Middle frontal gyrus (tissue), 1 donor: ENCODE data around the gene PBX4.

Experiments
- DNase-seq: peaks from one replicate; pipeline ENCODE4 v3.0.0-alpha.2; 2015; ENCODE audit warnings: low spot score; ENCODE audit errors: extremely low spot score

The PBX4 gene

DNA sequence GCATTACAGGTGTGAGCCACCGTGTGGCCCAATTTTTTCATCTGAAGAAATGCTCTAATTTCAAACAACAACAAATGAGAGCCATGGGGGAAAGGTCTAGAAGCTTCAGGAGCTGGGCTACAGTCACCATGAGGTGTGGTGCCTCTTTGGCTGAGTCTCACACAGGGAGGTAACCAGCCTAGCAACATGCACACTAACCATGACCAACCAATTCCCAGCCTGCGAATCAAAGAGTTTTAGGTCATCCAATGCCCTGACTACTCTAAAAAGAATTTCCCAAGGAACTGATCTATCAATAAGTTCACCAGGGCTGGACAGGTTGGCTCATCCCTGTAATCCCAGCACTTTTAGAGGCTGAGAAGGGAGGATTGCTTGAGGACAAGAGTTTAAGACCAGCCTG is 29.9 kb downstream of the PBX4 start:
- no peak for DNase-seq

DNA sequence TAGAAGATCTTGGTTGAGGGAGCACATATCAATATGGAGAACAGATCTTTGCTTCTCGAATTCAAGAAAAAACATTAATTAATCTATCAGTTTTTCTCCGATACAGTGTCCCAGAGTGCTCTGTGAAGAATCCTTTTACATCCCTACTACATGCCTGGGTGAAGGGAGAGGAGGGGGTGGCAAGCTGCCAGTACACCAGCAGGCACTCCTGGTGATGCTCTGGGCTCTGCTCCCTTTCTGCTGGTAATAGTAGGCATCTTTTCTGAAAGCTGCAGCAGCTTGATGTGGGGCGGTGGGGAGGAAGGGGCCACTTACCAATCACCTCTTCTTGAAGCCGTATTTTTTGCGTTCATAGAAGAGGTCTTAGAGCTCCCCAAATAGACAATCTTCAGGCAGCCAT is 30.7 kb downstream of the PBX4 start:
- DNase-seq = no peak

DNA sequence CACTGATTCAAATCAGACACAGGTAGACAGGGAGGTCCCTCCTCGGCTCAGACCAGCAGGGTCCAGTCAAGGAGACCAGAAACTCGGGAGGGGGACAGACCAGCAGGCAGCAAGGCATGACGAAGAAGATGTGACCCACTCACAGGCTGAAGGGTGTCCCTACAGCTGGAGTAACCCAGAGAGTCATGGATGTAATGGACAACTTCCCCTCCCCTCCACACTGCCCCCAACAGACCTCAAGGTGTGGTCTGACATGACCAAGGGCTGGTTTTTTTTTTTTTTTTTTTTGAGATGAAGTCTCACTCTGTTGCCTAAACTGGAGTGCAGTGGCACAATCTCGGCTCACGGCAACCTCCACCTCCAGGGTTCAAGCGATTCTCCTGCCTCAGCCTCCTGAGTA is 34.1 kb downstream of the PBX4 start:
- DNase-seq = no peak

DNA sequence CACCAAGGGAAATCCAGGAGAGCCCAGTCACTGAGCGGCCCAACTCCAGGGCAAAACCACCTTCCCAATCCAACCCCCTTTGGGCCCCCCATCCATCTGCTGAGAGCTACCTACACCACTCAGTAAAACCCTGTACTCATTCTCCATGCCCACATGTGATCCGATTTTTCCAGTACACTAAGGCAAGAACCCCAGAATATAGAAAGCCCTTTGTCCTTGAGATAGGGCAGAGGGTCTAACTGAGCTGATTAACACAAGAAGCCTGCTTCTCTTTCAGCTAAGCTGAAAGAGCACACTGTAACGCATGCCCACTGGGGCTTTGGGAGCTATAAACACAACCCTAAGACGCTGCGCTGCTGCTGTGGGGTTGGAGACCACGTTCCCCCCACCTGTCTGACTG is 36.0 kb downstream of the PBX4 start:
- no peak for DNase-seq

DNA sequence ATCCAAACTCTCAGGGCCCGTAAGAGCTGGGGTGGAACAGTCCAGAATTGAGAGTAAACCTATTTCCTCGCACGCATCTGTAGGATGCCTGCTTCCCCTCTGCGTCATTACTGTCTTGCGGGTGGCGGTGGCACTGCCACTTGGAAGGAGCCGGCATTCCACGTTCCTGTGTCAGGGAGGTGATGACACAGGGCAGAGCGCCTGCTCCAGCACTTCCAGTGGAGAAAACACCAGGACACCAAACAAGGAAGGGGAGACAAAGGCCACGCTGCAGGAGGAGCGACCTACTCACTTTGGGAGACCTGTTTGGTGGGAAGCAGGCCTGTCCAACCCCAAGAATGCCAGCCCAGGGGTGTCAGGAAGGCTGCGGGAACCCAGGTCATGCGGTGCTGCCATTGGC is 37.1 kb downstream of the PBX4 start:
- no peak for DNase-seq

DNA sequence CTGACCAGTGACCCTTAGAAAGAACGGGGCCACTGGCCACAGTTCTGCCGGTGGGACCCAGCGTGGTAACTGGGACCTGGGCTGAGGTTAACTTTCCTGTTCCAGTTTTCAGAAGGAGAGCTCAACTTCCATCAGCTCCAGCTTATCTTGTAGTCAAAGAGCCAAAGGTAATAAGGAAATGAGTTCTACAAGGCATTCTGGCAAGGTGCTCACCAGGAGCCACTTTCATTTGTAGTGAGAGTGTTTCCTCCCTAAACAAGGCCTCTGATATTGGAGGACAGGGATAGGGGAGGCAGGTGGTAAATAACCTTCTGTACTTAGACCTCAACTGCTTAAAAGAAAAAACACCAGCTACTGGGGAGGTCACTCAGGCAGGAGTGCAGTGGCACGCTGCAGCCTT is 38.1 kb downstream of the PBX4 start:
- no peak for DNase-seq

DNA sequence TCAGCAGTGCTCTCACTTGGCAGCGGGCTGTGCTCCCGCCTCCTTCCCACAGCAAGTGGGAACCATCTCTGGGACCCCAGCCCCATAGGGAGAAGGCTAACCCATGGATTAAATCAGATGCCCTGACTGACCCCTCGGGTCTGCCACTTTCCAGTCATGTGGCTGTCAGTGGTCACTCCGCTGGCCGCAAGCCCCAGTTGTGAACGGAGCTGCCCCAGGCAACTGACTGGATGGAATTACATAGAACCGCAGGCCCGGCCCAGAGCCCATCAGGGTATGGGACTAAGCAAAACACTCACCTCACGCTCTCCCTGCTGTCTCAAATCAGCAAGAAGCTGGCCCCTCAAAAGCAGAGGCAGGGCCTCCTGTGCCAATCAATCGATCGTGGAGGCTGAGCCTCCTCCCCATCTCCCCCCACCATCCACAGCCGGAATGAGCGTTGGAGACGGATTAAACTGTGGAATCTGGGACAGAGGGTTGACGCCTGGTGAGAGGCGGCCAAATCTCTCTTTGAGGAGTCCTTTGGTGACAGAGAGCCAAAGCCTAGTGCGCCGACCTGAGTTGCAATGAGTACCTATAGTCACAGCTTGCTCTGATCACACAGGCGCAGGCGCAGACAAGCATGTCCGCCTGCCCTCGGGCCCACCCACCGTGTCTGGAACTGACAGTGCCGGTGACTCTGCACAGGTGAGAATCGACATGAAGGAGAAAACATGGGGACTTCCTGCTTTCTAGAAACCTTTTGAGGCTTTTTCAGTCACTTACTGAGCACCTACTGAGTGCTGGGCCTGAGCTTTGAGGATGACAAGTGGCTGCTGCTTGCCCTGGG is 38.7 kb downstream of the PBX4 start:
- no peak for DNase-seq

DNA sequence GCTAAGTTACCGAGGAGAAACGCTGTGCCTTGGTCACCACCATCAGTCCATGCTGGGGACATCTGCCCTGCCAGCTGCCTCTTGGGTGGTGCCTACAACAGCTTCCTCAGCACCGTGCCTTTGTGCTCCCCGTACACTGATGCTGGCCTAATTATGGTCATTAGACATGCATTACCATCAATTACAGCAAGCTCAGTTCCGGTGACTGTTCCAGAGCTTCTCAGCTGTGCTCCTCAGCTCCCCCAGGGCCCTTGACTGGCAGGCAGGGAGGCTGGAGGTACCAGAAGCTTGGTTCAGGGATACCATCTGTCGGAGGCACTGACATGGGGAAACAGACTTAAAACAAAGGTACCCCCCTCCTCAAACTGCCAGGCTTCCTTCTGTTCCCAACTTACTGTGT is 40.2 kb downstream of the PBX4 start:
- DNase-seq = no peak

DNA sequence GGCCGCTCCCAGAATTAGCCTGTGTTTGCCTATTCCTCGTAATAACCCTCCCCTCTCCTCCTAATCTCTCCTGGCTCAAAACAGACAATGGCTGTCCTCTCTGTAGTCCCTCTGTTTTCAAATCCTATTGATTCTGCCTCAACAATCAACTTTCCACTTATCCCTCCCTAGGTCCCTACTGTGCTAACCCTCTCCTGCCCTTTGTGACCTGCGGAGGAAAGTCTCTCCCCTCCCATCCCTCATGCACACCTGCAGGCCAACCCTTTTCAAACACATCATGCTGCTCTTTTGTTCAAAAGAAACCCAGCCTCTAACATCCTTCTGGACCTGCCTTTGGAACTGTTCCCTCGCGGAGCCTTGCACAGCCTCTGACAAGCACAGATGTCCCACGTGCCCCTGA is 43.1 kb downstream of the PBX4 start:
- no peak for DNase-seq

DNA sequence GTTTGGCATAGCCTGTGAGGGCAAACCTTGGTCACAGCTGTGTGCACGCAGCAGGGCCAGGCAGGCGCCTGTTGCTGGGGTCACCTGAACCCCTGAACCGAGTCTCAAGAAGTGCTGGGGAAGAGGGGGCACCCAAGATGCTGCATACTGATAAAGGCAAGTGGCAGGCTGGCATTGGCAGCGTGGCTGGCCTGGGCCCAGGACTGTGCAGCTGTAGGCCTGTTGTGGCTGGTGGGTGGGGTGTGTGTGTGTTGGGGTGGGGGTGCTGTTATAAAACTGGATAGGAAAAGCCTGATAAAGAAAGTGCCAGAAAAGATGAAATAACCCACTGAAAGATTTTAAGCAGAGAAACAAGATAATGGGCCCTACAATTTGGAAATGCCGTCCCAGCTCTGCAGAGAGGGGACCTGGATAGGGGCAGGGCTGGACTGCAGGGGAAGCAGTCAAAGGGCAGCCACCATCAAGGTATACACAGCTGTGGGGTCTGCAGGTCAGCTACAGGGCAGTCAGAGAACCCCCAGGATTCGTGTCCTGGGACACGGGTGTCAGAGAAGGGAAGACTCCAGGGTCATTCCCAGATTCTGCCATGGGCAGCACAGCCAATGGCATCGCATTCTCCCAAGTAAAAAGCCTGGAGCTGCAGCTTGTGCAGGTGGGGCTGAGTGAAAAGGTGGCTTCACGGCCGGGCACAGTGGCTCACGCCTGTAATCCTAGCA is 47.3 kb downstream of the PBX4 start:
- DNase-seq = no peak

DNA sequence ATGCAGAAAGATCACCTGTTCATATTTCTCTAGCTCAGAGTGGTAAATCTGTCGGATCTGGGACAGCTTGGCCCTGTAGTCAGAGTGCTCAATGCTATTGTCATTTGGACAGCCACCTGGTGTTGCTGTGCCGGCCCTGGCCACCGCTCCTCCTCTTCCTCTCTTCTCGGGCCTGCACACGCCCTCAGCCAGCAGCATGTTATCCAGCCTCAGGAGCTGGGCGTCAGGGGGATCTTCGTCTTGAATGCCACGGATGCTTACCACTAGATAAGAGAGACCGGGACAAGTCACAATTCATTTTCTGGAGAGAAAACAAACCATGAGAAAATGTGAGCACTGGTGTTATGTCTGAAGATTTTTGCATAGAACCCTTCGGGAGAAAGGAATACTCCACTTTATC is 47.9 kb downstream of the PBX4 start:
- DNase-seq = no peak

DNA sequence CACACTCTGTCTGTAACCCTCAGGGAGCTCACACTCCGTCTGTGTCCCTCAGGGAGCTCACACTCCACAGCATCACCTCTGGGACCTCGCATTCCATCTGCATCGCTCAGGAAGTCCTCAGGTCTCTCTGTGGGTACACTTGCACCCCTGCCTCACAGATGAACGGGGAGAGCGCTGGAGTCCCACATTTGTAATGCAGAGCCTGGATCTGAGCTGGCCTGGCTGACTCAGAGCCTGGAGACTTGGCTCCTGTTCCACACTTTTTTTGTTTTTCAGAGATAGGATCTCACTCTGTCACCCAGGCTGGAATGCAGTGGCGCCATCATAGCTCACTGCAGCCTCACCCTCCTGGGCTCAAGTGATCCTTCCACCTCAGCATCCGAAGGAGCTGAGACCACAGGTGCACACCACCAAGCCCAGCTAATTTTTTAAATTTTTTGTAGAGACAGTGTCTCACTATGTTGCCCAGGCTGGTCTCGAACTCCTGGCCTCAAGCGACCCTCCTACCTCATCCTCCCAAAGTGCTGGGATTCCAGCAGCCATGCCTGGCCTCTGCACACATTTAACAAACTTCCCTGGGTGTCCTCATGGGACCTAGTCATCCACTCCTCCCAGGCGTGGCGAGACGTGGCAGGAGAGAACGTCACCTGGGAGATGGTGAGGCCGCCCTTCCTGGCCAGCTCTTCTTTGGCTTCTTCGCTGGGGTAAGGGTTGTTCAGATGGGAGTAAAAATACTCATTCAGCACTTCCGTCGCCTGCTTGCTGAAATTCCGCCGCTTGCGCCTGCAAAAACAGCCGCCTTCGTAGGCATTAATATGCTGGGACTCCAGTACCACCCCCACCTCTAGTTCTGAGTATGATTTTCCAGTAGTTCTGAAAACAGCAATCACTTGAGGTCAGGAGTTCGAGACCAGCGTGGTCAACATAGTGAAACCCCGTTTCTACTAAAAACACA is 49.4 kb downstream of the PBX4 start:
- no peak for DNase-seq

DNA sequence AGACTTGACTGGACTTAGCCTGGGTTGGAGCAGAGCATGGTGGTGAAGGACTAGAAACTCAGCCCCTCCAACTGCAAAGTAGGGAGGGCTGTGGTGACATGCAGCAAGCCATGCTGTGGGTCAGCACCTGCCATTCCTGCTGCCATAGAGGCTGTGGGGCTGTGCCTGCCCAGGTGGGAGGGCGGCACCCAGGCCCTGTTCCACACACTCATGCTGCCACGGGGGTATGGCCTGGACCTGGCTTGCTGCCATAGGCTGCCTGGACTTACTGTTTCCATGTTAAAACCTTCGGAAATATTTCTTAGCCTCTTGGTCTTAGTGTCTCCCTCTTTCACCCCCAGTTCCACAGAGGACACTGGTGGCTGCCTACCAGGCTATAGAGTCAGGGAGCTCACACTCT is 51.1 kb downstream of the PBX4 start:
- DNase-seq = no peak

DNA sequence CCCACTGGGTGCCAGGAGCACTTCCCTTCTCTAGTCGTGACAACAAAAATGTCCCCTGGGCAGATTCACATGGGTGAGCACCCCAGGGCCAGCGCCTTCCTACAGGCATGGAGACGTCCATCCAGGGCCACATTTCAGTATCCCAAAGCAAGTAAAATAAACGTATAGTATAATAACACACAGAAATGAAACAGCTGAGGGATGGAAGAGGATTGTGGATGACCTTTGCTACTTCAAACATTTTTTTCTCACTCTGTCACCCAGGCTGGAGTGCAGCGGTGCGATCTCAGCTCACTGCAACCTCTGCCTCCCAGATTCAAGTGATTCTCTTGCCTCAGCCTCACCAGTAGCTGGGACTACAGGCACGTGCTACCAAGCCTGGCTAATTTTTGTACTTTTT is 52.2 kb downstream of the PBX4 start:
- no peak for DNase-seq

DNA sequence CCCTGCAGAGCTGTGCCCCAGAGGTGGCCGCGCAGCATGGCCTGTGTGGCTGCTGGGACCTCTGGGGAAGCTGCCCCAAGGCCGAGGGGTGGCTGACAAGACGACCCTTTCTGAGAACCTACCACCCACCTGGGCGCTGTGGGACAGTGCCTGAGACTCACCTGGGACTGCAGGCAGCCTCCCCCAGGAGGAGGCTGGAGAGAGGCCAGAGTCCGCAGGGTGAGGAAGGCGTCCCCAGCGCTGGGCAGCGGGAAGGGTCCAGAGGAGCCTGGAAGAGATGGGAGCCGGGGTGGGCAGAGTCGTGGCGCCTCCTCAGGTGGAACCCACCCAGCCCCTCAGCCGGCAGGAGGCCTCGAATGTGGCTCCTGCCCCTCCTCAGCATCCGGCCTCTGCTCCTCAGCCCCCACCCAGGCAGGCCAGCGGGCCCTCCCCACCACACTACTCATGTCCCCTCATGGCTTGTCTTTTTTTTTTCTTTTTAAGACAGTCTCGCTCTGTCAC is 55.1 kb downstream of the PBX4 start:
- DNase-seq = no peak

DNA sequence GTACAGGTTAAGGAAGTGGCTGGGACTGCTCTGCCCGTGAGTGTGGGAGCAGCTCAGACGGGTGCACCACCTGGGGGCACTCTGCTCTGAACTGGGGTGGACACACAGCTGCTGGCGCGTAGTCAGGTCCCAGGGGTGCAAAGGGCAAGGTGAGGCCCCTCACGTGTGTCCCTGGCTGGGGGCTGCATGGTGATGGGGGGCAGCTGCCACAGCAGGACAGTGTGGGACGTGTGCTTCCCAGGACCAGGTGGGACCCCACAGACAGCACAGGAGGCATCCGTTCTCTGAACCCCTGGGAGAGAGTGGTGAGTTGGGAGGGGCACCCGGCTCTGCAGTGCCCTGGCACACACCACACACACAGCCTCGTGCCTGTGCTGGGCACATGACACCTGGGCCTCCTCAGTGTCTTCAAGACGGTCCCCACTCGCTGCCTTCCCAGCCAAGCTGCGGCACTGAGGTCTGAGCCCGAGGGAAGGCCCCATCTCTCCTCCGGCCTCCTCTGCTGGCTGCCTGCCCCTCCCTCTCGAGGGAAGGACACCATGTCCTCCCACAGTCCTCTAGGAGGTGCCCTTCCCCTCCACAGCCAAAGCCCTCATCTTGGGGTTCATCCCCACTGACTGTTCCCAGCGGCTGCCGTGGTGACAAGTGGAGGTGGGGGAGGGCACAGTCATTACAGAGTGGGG is 55.7 kb downstream of the PBX4 start:
- DNase-seq = no peak

DNA sequence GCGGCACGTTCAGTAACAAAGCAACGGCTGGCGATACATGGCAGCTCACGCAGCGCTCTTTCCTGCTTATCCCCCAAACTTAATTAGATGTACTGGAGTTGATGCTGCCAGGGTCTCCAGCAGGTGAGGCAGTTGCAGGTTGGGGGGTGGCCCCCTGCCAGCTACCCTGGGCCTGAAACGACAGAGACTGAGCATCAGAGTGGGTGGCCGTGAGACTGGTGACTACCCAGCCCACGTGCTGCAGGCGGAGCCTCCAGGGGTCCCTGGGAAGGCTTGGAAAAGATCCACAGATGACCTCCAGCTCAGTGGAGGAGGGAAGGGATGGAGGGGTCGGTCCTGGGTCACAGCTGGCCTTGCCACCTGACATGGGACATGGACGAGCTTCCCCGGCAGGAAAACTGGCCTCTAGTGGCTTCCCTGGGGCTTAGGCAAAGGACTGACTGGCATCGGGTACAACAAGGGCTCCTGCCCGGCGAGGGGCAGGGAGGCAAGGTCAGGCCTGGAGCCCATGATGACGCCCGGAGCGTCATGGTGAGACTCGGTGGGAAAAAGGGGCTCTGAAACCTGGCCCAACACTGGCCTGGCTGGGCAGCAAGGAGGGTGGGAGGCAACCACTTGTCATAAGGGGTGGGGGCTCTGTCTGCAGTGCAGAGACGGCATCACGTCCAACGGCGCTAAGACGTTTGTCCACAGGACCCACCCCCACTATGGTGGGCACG is 56.4 kb downstream of the PBX4 start:
- DNase-seq = no peak

DNA sequence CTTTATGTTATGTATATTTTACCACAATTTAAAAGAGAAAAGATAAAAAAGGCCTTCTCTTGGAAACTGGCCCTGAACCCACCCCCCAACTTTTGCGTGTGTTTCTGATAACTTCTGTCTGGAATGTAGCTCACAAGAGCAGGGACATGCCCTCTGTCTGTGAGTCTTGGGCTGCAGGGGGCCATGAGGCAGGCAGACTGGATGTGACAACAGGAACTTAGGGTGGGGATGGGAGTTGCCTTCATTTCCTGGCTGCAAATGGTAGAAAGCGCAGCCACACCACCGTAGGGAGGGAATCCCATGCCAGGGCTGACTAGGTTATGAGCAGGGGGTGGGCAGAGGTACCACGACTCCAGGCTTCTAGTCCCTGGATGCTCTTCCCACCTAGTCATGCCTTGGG is 58.6 kb downstream of the PBX4 start:
- no peak for DNase-seq

DNA sequence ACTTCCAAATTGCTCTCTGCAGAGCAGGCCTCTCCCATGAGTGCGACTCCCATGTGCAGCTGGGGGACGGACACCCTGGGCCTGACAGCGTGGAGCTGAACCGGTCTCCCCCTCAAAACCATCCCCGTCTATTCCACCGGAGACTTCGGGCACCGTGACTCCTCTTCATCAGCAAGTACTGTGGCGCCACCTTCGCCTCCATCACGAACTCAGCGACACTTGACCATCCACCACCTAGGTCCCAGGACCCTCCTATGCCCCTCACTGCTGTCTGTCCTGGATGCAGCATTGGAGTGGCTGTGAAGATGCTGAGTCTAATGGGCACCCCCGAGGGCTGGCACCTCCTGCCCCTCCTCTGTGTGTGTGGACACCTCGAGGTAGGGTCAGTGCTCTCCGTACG is 59.9 kb downstream of the PBX4 start:
- no peak for DNase-seq

DNA sequence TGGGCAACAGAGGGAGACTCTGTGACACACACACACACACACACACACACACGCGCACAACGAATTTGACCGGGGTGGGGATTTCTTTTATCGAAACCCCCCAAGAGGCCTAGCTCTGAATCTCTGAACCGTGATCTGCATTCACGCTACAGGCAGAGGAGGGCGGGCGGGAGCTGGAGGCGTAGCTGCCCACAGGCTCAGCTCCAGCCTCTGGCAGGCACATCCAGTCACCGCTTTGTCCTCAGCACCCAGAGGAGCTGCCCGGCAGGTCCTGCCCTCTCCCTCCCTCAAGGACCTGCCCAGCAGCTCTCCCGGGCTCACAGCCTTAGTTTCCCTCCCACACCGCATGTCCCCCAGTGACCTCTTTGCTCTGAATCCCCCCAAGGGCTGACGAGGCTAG is 60.4 kb downstream of the PBX4 start:
- DNase-seq = no peak
